PC-3 (cell line): Measurements from ENCODE around the gene TSPEAR.

Experiments used
- EZH2 ChIP-seq: fragments of 300-600 bp; sonication (generic); IDR thresholded peaks from one replicate; pipeline ENCODE4 v1.6.1; 2017; ENCODE audit warnings: antibody characterized with exemption, mild to moderate bottlenecking, low read length; ENCODE audit not compliant: unreplicated experiment
- EZH2phosphoT487 ChIP-seq: fragments of 300-600 bp; sonication (generic); IDR thresholded peaks from 2 replicates; pipeline ENCODE4 v1.6.1; 2018; ENCODE audit warnings: mild to moderate bottlenecking, antibody characterized with exemption, low read length, borderline replicate concordance
- TF ChIP-seq, protein P1 (sequence below): fragments of 300-600 bp; sonication (generic); conservative IDR thresholded peaks from 2 replicates; pipeline ENCODE4 v1.5.1; 2017; ENCODE audit warnings: antibody characterized with exemption, low read depth, mild to moderate bottlenecking, low read length

DNA sequence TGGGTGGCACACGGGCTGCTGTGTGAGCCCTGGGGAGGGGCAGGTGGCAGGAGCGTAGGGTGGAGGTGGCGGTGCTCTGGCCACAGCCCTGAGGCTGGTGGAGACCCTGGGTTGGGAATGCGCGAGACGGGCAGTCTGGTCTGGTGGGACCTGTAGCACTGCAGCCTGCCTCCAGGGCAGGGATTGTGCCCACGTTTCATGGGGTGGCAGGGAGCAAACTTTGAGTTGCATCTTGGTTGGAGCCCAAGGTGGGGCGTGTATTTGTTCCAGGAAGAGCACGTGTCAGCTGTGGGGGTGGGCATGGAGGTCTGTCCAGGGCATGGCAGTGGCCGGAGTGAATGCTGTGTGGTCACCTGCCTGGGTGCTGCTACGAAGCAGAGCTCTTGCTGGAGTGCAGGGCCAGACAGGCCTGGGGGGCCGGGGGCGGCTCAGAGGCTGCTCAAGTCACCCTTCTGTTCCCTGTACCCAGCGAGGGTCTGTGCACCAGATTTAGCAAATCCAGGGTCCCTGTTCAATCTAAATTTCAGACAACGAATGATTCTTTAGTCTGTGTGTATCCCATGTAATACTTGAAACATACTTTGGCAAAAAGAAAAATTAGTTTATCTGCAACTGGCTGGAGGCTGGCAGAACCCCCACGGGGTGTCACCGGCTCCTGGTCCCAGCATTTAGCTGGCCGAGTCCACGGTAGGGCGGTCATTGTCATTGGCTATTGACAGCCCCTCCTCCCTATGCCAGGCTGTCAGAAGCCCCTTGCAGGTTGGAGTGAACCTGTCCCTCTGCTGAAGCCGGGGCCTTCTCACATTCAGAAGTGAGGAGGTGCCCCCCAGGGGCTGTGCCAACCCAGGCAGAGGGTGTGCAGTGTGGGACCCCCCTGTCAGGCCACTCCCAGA lies 198.6 kb downstream of the TSPEAR start:
- TF ChIP-seq, protein P1, sequence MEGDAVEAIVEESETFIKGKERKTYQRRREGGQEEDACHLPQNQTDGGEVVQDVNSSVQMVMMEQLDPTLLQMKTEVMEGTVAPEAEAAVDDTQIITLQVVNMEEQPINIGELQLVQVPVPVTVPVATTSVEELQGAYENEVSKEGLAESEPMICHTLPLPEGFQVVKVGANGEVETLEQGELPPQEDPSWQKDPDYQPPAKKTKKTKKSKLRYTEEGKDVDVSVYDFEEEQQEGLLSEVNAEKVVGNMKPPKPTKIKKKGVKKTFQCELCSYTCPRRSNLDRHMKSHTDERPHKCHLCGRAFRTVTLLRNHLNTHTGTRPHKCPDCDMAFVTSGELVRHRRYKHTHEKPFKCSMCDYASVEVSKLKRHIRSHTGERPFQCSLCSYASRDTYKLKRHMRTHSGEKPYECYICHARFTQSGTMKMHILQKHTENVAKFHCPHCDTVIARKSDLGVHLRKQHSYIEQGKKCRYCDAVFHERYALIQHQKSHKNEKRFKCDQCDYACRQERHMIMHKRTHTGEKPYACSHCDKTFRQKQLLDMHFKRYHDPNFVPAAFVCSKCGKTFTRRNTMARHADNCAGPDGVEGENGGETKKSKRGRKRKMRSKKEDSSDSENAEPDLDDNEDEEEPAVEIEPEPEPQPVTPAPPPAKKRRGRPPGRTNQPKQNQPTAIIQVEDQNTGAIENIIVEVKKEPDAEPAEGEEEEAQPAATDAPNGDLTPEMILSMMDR: no peak
- TF ChIP-seq EZH2phosphoT487 (no peak), EZH2 (no peak)
